ENCODE results near the gene PNPLA5.

DNA sequence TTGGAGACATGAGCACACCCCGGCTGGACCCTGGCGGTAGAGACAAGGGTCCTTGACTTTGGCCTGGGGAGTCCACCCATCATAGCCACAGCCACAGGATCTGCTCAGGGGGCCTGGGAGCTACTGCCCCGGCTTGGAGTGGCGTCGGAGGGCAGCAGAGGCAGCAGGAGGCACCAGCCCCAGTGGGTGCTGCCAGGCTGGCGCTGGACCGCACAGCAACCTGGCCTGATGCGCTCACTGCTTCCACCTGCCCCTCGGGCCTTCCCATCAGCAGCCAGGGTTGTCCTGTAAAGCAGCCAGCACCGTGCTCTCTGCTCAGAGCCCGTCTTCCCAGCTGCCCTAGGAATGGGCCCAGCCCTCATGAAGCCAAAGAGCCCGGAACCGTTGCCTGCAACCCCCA lies 51.4 kb downstream of the PNPLA5 start:
- TF ChIP-seq, protein P1, sequence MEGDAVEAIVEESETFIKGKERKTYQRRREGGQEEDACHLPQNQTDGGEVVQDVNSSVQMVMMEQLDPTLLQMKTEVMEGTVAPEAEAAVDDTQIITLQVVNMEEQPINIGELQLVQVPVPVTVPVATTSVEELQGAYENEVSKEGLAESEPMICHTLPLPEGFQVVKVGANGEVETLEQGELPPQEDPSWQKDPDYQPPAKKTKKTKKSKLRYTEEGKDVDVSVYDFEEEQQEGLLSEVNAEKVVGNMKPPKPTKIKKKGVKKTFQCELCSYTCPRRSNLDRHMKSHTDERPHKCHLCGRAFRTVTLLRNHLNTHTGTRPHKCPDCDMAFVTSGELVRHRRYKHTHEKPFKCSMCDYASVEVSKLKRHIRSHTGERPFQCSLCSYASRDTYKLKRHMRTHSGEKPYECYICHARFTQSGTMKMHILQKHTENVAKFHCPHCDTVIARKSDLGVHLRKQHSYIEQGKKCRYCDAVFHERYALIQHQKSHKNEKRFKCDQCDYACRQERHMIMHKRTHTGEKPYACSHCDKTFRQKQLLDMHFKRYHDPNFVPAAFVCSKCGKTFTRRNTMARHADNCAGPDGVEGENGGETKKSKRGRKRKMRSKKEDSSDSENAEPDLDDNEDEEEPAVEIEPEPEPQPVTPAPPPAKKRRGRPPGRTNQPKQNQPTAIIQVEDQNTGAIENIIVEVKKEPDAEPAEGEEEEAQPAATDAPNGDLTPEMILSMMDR (IDR thresholded peaks at IDR 0.05): no peak
- TF ChIP-seq, protein P2, sequence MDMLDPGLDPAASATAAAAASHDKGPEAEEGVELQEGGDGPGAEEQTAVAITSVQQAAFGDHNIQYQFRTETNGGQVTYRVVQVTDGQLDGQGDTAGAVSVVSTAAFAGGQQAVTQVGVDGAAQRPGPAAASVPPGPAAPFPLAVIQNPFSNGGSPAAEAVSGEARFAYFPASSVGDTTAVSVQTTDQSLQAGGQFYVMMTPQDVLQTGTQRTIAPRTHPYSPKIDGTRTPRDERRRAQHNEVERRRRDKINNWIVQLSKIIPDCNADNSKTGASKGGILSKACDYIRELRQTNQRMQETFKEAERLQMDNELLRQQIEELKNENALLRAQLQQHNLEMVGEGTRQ (IDR thresholded peaks at IDR 0.05): no peak
- no peak for TF ChIP-seq CHD4 (IDR thresholded peaks at IDR 0.05; ENCODE audit: borderline replicate concordance)
- TF ChIP-seq NPAS2 (CRISPR knock-in tag; IDR thresholded peaks at IDR 0.05; ENCODE audit: borderline replicate concordance): no peak

All from A549 (cell line).